AG09319 (cell line): ENCODE measurements around the gene SOCS3.

Experiments used
- DNase-seq: peaks from one replicate; pipeline ENCODE4 v3.0.0-alpha.2; 2010; ENCODE audit warnings: low read depth; ENCODE audit errors: extremely low read depth
- CTCF ChIP-seq: IDR thresholded peaks from 2 replicates; pipeline ENCODE4 v1.5.1; 2011; ENCODE audit warnings: low read depth, mild to moderate bottlenecking, inconsistent platforms, low read length, moderate library complexity

Gene SOCS3

GRCh38 chr17:78359321-78359996, 418 bp downstream of the SOCS3 start:
- no peak for TF ChIP-seq CTCF
- no peak for DNase-seq

- no peak for DNase-seq
- TF ChIP-seq CTCF = no peak
Observed at GRCh38 chr17:78358538-78359320, 1.1 kb downstream of the SOCS3 start.

GRCh38 chr17:78357672-78358537, 2.0 kb downstream of the SOCS3 start:
- DNase-seq = no peak
- no peak for TF ChIP-seq CTCF

GRCh38 chr17:78357177-78357586, 2.7 kb downstream of the SOCS3 start:
- no peak for TF ChIP-seq CTCF

GRCh38 chr17:78356101-78356713, 3.7 kb downstream of the SOCS3 start:
- no peak for TF ChIP-seq CTCF
- DNase-seq = peak; percentile 65

More at GRCh38 chr17:78357177-78357586, 2.7 kb downstream of the SOCS3 start:
- DNase-seq = no peak

GRCh38 chr17:78355701-78356100, 4.2 kb downstream of the SOCS3 start:
- no peak for TF ChIP-seq CTCF

More at GRCh38 chr17:78355701-78356100, 4.2 kb downstream of the SOCS3 start:
- DNase-seq = no peak
